Caki2 (cell line): ENCODE results near the gene PPM1E. TPM values are rescaled to one million over a fixed set of nuclear protein-coding genes. Genes with fewer than 3 reads are reported as not detected.
"Not testable (repeated sequence)": the region's sequence is repeated elsewhere in the genome, so short reads cannot be mapped to it uniquely, and the experiment has no call there.

Source experiments
- DNase-seq: peaks from one replicate; pipeline ENCODE4 v3.0.0-alpha.2; 2015; ENCODE audit warnings: low read depth
- in situ Hi-C: cut with HindIII; loops from 2 replicates; pipeline ENCODE4 v1.10.0; 2016; ENCODE audit warnings: low sequenced_read_pairs, low pct_unique_long_range_greater_than_20kb, mixed read lengths
- total RNA-seq: library from RNA; depleted of rRNA; stranded (reverse); fragments of >200 nt; shearing (Covaris generic); gene quantifications from 2 replicates; pipeline ENCODE4 v1.2.3, GENCODE V29; 2014; ENCODE audit warnings: low replicate concordance

Gene PPM1E
- total RNA-seq, 1 experiment from 2014 or later = 0.24 TPM

DNA sequence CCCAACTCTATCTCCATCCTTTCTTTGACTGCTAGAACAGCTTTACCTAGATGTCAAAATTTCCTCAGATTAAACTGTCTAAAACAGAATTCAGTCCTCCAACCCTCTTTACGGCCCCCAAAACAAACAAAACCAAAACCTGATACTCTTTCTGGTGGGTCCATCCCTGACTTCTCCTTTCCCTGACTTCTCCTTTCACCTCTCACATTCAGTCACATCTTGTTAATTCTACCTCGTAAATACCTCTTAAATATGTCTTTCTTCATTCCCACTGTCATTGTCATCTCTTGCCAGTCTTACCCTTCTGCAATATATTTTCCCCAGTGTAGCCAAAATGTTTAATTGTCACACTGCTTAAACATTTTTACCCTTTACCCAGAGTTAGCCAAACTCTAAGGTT lies 4.6 kb downstream of the PPM1E start:
- DNase-seq = no peak
- in situ Hi-C loops = no loop called here

DNA sequence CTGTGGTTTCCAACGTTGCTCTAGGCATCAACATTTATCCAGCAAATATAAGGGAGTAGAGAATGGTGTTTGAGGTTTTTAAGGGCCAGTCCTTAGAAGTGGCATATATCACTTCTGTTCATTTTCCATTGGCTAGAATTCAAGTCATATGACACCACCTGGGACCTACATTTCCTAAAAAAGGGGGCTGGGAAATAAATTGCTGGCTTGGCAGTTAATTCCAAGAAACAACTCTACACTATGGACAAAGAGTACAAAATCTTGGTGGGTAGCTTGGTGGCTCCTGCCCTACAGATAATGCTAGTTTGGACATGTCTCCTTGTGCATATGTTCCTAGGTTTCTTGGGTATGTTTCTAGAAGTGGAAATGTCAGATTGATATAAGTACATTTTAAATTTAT lies 7.6 kb downstream of the PPM1E start:
- DNase-seq = no peak
- in situ Hi-C loops = no loop called here

DNA sequence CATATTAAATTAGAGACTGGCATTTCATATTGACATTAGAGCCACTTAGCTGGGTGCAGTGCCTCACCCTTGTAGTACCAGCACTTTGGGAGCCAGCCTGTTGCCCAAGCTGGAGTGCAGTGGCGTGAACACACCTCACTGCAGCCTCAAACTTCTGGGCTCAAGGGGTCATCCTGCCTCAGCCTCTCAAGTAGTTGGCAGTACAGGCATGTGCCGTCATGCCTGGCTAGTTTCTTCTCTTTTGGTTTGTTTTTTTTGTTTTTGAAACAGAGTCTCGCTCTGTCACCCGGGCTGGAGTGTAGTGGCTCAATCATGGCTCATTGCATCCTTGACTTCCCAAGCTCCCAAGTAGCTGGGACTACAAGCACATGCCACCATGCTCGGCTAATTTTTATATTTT lies 8.7 kb downstream of the PPM1E start:
- in situ Hi-C loops = no loop called here
- DNase-seq = peak; percentile 96

DNA sequence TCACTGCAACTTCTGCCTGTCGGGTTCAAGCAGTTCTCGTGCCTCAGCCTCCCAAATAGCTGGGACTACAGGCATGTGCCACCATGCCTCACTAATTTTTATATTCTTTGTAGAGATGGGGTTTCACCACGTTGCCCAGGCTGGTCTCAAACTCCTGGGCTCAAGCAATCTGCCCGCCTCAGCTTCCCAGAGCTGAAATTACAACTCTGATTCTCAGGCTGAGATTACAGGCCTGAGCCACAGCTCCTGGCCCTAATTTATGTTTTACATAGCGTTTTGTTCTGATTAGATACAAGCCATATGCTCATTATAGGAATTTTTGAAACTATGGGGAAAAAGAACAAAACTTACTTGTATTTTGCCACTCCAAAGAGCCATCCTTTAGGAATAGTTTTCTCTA lies 22.8 kb downstream of the PPM1E start:
- DNase-seq, in situ Hi-C loops: not testable (repeated sequence)

DNA sequence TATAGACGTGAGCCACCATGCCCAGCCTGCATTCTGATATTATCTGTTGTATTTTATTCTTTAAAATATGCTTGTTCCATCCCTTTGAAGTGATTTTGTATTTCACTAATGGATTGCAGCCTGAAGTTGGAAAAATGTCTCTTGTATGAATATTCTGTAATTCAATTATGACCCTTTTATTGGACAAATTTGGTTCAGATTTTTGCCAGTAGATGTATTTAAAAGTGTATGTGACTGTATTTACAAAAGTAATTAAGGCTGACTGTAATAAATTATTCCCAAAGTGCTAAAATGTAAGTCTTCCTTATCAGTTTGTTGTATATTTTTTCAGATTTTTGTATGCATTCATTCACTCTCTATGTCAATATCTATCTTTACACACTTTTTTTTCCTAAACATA lies 23.8 kb downstream of the PPM1E start:
- in situ Hi-C loops = no loop called here
- no peak for DNase-seq

DNA sequence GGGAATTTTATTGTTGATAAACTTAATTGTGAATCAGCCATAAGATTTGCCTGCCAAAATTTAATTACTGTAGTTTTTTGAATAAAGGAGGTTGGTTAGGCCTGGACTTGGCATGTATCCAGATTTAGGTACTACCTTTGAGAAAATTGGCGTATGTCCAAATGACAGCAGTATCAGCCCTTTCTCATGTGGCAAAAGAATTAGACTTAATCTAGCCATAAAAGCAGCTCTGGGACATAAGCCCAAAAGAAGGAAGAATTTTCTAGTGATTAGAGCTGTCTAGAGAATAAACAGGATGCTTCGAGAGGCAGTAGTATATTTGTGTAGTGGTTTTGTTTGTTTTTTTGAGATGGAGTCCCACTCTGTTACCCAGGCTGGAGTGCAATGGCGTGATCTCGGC lies 27.7 kb downstream of the PPM1E start:
- in situ Hi-C loops = no loop called here
- no peak for DNase-seq

DNA sequence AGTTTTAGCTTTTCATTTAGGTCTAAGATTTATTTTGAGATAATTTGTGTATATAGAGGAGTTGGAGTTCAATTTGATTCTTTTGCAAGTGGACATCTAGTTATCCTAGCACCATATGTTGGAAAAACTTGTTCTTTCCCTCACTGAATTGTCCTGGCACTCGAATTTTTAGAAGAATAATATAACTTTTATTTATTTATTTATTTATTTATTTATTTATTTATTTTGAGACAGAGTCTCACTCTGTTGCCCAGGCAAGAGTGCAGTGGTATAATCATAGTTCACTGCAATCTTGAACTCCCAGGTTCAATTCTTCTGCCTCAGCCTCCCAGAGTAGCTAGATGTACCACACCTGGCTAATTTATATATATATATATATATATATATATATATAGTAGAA lies 29.4 kb downstream of the PPM1E start:
- in situ Hi-C loops = no loop called here
- no peak for DNase-seq

DNA sequence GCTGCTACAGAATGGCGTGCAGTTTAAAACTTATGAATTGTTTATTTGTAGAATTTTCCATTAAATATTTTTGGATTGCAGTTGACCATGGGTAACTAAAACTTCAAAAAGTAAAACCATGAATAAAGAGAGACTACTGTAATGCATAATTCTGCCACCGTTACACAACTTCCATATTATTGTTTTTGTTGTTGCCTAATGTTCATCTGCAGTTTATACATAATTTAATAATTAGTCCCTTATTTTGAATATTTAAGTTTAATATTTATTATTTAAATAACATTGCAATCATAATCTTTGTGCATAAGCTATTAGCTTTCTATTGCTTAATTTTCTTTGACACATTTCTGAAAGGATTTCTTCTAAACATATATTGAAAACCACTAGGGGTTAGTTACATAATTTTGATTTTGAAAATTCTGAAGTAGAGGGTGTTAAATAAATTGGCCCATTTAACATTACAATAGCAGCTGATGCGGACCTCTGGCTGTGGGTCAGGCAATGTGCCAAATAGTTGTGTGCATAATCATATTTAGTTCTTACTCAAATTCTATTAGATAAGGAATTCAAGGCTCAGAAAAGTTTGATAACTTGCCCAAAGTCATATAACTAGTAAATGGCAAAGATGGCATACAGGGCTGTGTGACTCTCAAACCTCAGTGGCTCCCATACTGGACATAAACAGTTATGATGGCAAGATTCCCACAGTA lies 31.1 kb downstream of the PPM1E start:
- in situ Hi-C loops = no loop called here
- no peak for DNase-seq

DNA sequence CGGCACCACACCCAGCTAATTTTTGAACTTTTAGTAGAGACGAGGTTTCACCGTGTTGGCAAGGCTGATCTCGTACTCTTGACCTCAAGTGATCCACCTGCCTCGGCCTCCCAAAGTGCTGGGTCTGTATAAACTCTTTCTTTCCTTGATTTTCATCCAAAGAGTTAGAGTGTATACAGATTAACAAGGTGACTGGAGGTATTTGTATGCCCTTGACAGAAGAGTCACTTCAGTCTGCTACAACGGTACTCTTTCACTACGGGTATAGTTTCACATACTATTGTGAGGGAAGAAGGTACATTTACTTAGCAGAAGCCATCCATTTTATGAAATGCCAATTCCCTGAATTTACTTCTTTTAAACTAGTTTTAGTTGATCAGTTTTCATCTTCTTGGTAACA lies 32.5 kb downstream of the PPM1E start:
- DNase-seq = no peak
- in situ Hi-C loops = no loop called here

DNA sequence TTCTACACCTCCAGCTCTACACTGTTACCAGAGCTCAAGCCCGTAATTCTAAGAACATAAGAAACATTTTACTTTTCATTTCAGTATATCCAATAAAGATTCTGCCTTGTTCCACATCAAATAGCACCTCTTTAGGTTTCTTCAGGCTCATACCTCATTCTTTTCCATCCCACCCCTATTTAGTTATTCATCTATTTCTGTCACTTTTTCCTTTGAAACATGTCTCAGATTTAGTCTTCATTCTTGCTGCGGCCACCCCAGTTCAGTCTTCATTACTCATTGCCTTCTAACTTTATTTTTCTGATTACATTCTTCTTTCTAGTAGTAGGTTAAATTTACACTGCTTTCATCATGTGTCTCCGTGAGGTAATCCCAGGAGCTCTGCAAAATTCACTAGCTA lies 33.5 kb downstream of the PPM1E start:
- in situ Hi-C loops = no loop called here
- DNase-seq = no peak

DNA sequence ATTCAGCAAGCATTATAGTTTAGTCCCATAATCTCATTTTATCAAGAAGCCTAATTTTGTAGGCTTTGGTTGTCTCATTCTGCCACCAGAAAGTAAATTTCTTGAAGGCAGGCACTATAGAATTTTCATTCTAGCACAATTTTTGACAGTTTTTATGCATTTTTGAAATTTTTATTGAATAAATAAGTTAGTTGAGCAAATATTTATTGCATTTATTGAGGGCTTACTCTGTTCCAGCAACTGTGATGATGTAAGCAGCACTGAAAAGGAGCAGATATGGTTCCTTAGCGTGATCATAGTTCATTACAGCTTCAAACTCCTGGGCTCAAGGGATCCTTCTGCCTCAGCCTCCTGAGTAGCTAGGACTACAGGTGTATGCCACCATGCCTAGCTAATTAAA lies 34.2 kb downstream of the PPM1E start:
- no peak for DNase-seq
- in situ Hi-C loops = no loop called here

DNA sequence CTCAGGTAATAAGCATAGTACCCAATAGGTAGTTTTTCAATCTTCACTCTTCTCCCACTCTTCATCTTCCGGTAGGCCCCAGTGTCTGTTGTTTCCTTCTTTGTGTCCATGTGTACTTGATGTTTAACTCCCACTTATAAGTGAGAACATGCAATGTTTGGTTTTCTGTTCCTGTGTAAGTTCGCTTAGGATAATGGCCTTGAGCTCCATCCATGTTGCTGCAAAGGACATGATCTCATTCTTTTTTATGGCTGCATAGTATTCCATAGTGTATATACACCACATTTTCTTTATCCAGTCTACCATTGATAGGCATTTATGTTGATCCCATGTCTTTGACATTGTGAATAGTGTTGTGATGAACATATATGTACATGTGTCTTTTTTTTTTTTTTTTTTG lies 38.9 kb downstream of the PPM1E start:
- in situ Hi-C loops, DNase-seq: not testable (repeated sequence)

DNA sequence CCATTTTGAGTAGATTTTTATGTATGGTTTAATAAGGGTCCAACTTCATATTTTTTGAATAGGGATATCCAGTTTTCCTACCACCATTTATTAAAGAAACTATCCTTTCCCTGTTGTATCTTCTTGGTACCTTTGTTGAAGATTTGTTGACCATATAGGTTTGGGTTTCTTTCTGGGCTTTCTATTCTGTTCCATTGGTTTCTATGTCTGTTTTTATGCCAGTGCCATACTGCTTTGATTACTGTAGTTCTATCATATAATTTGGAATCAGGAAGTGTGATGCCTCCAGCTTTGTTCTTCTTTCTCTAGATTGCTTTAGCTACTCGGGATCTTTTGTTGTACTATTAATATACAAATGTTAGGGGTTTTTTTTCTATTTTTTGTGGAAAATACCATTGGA lies 46.5 kb downstream of the PPM1E start:
- no peak for DNase-seq
- in situ Hi-C loops = no loop called here

DNA sequence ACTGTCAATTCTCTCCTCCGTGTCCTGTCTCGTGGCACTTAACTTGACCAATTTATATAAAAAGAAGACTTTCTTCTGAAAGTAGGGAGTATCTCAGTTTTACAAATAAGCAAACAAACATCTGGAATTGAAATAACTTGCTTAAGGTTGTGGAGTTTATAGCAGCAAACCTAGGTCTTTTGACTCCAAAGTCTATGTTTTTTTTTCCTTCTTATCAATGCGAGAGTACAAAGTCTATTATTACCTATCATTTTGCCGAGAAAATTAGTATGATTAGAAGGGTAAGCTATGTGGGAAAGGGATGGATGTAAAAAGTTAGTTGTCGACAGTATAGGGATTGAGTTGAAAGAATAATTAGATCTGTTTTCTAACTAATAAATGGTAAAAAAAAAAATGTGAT lies 50.4 kb downstream of the PPM1E start:
- in situ Hi-C loops = no loop called here
- no peak for DNase-seq

DNA sequence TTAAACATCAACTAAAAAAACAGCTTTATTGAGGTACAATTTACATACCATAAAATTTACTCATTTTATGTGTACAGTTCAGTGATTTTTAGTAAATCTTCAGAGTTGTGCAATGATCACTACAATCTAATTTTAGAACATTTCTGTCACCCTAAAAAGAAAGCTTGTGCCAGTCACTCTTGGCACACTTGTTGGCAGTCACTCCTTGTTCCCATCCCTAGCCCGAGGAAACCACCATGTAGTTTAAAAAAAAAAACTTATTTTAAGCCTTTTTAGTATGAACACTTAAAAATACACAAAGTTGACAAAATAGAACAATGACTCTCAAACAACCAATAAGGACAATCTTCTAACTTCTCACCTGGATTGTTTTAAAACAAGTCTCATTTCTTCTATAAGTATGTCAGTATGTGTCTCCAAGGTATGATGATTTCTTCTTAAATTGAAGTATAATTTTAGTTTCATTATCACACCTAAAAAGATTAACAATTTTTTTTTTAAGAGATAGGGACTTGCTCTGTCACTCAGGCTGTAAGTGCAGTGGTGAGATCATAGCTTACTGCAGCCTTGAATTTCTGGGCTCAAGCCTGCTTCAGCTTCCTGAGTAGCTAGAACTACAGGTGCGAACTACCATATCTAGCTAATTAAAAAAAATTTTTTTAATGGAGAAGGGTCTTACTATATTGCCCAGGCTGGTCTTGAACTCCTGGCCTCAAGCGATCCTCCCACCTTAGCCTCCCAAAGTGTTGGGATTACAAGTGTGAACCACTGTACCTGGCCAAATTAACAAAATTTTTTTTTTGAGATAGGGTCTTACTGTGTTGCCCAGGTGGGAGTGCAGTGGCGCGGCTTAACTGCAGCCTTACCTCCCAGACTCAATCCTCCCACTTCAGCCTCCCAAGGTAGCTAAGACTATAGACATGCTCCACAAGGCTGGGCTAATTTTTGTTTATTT lies 53.2 kb downstream of the PPM1E start:
- DNase-seq = no peak
- in situ Hi-C loops = no loop called here

DNA sequence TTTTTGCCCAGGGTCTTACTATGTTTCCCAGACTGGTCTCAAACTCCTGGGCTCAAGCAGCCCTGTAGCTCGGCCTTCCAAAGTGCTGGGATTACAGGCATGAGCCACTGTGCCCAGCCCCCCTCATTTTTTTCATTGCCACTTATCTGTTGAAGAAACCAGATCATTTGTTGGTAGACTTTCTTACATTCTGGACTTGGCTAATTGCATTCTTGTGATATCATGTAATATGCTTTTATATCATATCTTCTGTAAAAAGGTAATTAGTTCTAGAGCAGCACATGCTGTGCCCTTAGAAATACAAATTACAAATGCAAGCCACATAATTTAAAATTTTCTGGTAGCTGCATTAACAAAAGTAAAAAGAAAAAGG lies 53.9 kb downstream of the PPM1E start:
- in situ Hi-C loops = no loop called here
- no peak for DNase-seq

DNA sequence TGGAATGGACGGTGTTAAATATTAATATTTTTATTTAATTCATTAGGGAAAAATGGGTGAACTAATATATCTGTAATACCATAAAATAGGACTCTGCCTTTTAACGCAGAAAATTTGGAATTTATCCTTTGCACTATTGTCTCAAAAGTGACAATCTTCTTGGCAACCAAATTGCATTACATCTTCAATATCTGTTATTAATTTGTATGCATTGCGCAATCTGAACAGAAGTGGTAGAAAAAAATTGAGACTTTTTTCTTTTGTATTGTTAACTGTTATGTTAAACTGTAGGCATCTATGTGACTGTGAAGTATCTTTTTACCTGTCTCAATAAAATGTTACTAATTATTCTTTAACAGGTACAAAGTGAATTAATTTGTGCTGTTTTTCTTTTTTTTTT lies 55.6 kb downstream of the PPM1E start:
- DNase-seq = no peak
- in situ Hi-C loops = no loop called here

DNA sequence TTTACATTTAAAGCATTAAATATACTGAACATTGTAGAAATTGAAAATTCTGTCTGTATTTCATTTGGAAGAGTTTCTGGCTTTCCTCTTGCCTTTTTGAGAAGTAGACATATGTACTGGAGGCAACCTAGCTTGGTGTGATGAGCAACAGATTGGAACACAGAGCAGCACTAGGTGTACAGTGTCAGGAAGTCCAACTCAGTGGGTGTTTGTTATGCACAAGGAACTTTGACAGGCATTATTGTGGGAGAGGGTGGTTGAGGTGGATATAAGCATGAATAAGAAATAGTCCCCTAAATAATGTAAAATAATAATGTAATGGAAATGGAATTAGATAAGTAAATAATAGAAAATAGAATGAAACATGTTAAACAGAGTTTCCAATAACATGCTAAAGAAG lies 58.1 kb downstream of the PPM1E start:
- in situ Hi-C loops = no loop called here
- no peak for DNase-seq

DNA sequence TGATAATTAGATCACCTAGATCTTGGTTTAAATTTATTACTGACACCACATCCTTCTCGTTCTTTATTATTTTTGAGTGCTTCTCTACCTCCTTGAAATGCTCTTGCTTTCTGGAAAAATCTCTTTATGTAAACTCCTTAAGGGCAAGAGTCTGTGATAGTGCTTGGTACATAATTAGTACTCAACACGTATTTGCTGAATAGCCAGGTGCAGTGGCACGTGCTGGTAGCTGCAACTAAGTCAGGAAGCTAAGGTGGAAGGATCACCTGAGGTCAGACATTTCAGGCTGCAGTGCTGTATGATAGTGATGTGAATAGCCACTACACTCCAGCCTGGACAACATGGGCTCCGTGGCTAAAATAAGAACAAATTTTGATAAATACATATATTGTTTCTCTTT lies 63.0 kb downstream of the PPM1E start:
- DNase-seq = no peak
- in situ Hi-C loops = no loop called here
